Right lobe of liver (tissue), 6 donors: ENCODE measurements around the gene ARRDC4. TPM values are rescaled to one million over a fixed set of nuclear protein-coding genes. Genes with fewer than 3 reads are reported as not detected.
A peak's percentile ranks its signal among the peaks of the same experiment; 100 is the strongest.

Experiments
- ATAC-seq, 4 donors: fragments of 200-7000 bp; cut with Tn5 transposase; one replicate each; pipeline ENCODE4 v1.9.1; 2020; ENCODE audit warnings: mild to moderate bottlenecking in 4 of 4, moderate library complexity in 4 of 4
- DNase-seq, 3 donors: peaks; one replicate each; pipeline ENCODE4 v3.0.0-alpha.2; 2020
- H3K27ac ChIP-seq, 3 donors: fragments of 200-600 bp; one replicate each; pipeline ENCODE4 v1.8.0; 2022
- H3K27me3 ChIP-seq, 2 donors: fragments of 200-600 bp; one replicate each; pipeline ENCODE4 v1.8.0; 2022
- H3K36me3 ChIP-seq, 4 donors: fragments of 200-600 bp; sonication (generic) in 1 of 4; one replicate each; pipeline versions ENCODE4 v1.5.1 to v1.8.0; 2017 to 2022; ENCODE audit warnings: control low read depth in 1 of 4
- H3K4me1 ChIP-seq, 4 donors: fragments of 200-600 bp; sonication (generic) in 1 of 4; one replicate each; pipeline versions ENCODE4 v1.5.1 to v1.8.0; 2017 to 2022; ENCODE audit warnings: control low read depth in 1 of 4
- H3K4me3 ChIP-seq, 3 donors: fragments of 200-600 bp; one replicate each; pipeline ENCODE4 v1.8.0; 2022
- H3K9me3 ChIP-seq, 4 donors: fragments of 200-600 bp; sonication (generic) in 1 of 4; one replicate each; pipeline versions ENCODE4 v1.5.1 to v1.8.0; 2017 to 2022; ENCODE audit warnings: control low read depth in 1 of 4
- CTCF ChIP-seq, 4 donors: fragments of 200-600 bp in 3 of 4; fragments of 450-650 bp in 1 of 4; IDR thresholded peaks; one replicate each; pipeline versions ENCODE4 v1.5.1 to v1.8.0; 2016 to 2022; ENCODE audit warnings: antibody characterized with exemption in 4 of 4, mild to moderate bottlenecking in 2 of 4
- POLR2A ChIP-seq: fragments of 450-650 bp; IDR thresholded peaks from one replicate; pipeline ENCODE4 v1.6.1; 2017; ENCODE audit warnings: antibody characterized with exemption, mild to moderate bottlenecking
- WGBS: methylation state at CpG from one replicate; pipeline ENCODE4 v1.1.6; 2018; ENCODE audit warnings: low coverage, low lambda C conversion rate; ENCODE audit not compliant: insufficient coverage; ENCODE audit errors: missing lambda C conversion rate; 5-methylcytosine and 5-hydroxymethylcytosine counted together
- intact Hi-C, 2 donors: fragments of 100-400 bp; cut with DNase I; formaldehyde crosslinking; loops; one replicate each; pipeline versions ENCODE4 v1.11.2 to v1.14.1; 2022
- total RNA-seq, 6 experiments: library from RNA; depleted of rRNA in 2 of 6; stranded (reverse); fragments of >200 nt in 2 of 6; fragmentation: NEBNext Ultra II Directional in 3 of 6; extraction: Animal tissue kit (Norgen Biotek cat#: 25700) in 3 of 6; gene quantifications; one replicate each; pipeline versions ENCODE4 v1.1.0 to v1.2.4, GENCODE V29; 2016 to 2023
- donor health status: DM: no; HTN: yes; CAD: no.
- donor health status: DM: no; HTN: no; CAD: no.
- donor health status: DM: no; HTN: no; CAD: no.
- donor health status: DM: no; HTN: yes; CAD: no.
- donor health status: DM: no; HTN: yes; CAD: no.

Gene ARRDC4
- total RNA-seq, 6 experiments from 2014 or later = 5.0 to 17.4 (median 12.7) TPM

- DNase-seq (peak in 1 of 3 donors; percentile 59), ATAC-seq (peak; percentile 82 to 93 (median 90))
- intact Hi-C loops = no loop called here
- Histone ChIP-seq H3K27ac (peak overlapping the region; percentile 8 to 41 (median 36)), H3K27me3 (no peaks in the 10 kb centered on the region), H3K9me3 (no peaks in the 10 kb centered on the region), H3K36me3 (no peaks in the 10 kb centered on the region), H3K4me1 (peaks cover 0 to 15% (median 5%) of the 10 kb centered on the region in 4 donors), H3K4me3 (no peak overlapping the region)
- TF ChIP-seq CTCF (IDR thresholded peaks at IDR 0.05) (no peak), POLR2A (no peak)
- 21% methylated on average over 6 of the region's 6 CpGs for WGBS
These were observed 58.4 kb downstream of the ARRDC4 start for GRCh38 chr15:98018761-98019351.
